Caco-2 (cell line): ENCODE measurements around the gene ACER1. TPM values are rescaled to one million over a fixed set of nuclear protein-coding genes. Genes with fewer than 3 reads are reported as not detected.
"Not testable (repeated sequence)": the region's sequence is repeated elsewhere in the genome, so short reads cannot be mapped to it uniquely, and the experiment has no call there.

Experiments used
- BruUV-seq: library from RNA; stranded (reverse); fragments of 400-500 nt; replicated peaks from 2 replicates; lab custom pipeline; 2021; lab: Mats Ljungman, UMichigan
- CTCF ChIA-PET: fragments of 300-600 bp; sonication (Branson Sonifier 250); formaldehyde crosslinking; loops from one replicate; lab custom pipeline; 2022; ENCODE audit warnings: antibody characterized with exemption; lab: Charles Lee
- POLR2A ChIA-PET: fragments of 300-600 bp; sonication (Branson Sonifier 250); formaldehyde crosslinking; loops from one replicate; lab custom pipeline; 2022; ENCODE audit warnings: antibody characterized with exemption; lab: Charles Lee
- DNase-seq, 2 experiments: peaks; one replicate each; pipeline versions ENCODE4 v3.0.0 to v3.0.0-alpha.2; 2020 to 2022
- H3K27me3 ChIP-seq: replicated peaks from 2 replicates; pipeline ENCODE4 v1.6.0; 2011; ENCODE audit warnings: low read length; ENCODE audit not compliant: control insufficient read depth, insufficient read depth
- H3K36me3 ChIP-seq: 2 replicates; pipeline ENCODE4 v1.5.1; 2011; ENCODE audit warnings: low read length; ENCODE audit not compliant: control insufficient read depth, insufficient read depth
- H3K4me1 ChIP-seq: fragments of 250-450 bp; sonication (Bioruptor Pico); 2 replicates; pipeline ENCODE4 v1.5.1; 2020; ENCODE audit warnings: mild to moderate bottlenecking
- H3K4me3 ChIP-seq: 2 replicates; pipeline ENCODE4 v1.5.1; 2011; ENCODE audit warnings: low read depth, mild to moderate bottlenecking, control low read depth, low read length
- H3K9me3 ChIP-seq: fragments of 250-450 bp; sonication (Bioruptor Pico); 2 replicates; pipeline ENCODE4 v1.5.1; 2020; ENCODE audit warnings: mild to moderate bottlenecking, moderate library complexity
- H3K27ac Mint-ChIP-seq: one replicate; pipeline ENCODE4 v1.8.0; 2022; ENCODE audit warnings: mixed read lengths; ENCODE audit not compliant: unreplicated experiment
- H3K27me3 Mint-ChIP-seq: one replicate; pipeline ENCODE4 v1.8.0; 2022; ENCODE audit warnings: mixed read lengths; ENCODE audit not compliant: insufficient read depth, unreplicated experiment
- H3K36me3 Mint-ChIP-seq: one replicate; pipeline ENCODE4 v1.8.0; 2022; ENCODE audit warnings: mild to moderate bottlenecking, mixed read lengths; ENCODE audit not compliant: insufficient read depth, unreplicated experiment
- H3K4me1 Mint-ChIP-seq: one replicate; pipeline ENCODE4 v1.8.0; 2022; ENCODE audit warnings: low read depth, mixed read lengths; ENCODE audit not compliant: unreplicated experiment
- H3K4me3 Mint-ChIP-seq: one replicate; pipeline ENCODE4 v1.8.0; 2022; ENCODE audit warnings: mild to moderate bottlenecking, moderate library complexity, mixed read lengths; ENCODE audit not compliant: unreplicated experiment
- H3K9me3 Mint-ChIP-seq: one replicate; pipeline ENCODE4 v1.8.0; 2022; ENCODE audit warnings: mixed read lengths; ENCODE audit not compliant: unreplicated experiment
- intact Hi-C: fragments of 100-400 bp; cut with micrococcal nuclease; formaldehyde crosslinking; loops from one replicate; pipeline ENCODE4 v1.10.0; 2022; ENCODE audit not compliant: unreplicated experiment
- total RNA-seq: library from RNA; stranded (reverse); gene quantifications from 2 replicates; pipeline ENCODE4 v1.2.3, GENCODE V29; 2022
- TF ChIP-seq, protein P1 (sequence below), 2 experiments: fragments of 200-600 bp in 1 of 2; IDR thresholded peaks; 1 replicate in 1 of 2; 2 replicates in 1 of 2; pipeline versions ENCODE4 v1.5.1 to v1.8.0; 2011 to 2022; ENCODE audit warnings: antibody characterized with exemption in 1 of 2, control low read depth in 1 of 2, inconsistent platforms in 1 of 2, low read depth in 1 of 2, low read length in 1 of 2, mild to moderate bottlenecking in 1 of 2, moderate library complexity in 1 of 2; ENCODE audit not compliant: insufficient read depth in 1 of 2, severe bottlenecking in 1 of 2, unreplicated experiment in 1 of 2

The ACER1 gene
- total RNA-seq, 1 experiment from 2014 or later: not detected

DNA sequence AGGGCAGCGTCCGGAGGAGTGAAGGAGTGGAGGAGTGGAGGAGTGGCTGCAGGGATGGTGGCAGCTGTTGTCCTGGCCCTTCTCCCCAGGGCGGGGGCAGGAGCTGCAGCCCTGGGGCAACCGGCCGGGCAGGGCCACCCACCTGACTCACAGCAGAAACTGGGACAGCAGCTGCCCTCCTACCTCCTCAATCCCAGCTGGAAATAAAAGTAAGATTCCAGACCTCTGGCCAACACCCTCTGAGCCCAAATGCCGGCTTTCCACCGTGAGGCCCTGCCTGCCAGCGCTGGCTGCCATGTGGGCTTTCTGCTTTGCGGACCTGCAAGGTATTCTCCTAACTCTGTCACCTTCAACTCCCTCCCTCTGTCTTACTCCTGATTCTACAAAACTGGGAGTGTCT lies 24.6 kb upstream of the ACER1 start:
- H3K4me3 Mint-ChIP-seq: no peak overlapping the region
- ChIA-PET POLR2A (no interaction called here), CTCF (interaction anchor here (0.8 kb wide), 1 partner anchor 139 kb away, joined by 3 read pairs; no protein-coding TSS in a partner anchor)
- H3K36me3 ChIP-seq: no peaks in the 10 kb centered on the region
- H3K4me1 Mint-ChIP-seq: no peaks in the 10 kb centered on the region
- intact Hi-C loops: no loop called here
- H3K27me3 Mint-ChIP-seq: no peaks in the 10 kb centered on the region
- no peaks in the 10 kb centered on the region for H3K27me3 ChIP-seq
- no TSS peak for BruUV-seq
- H3K4me3 ChIP-seq: no peak overlapping the region
- H3K36me3 Mint-ChIP-seq: no peaks in the 10 kb centered on the region
- H3K4me1 ChIP-seq: no peaks in the 10 kb centered on the region
- TF ChIP-seq, protein P1, sequence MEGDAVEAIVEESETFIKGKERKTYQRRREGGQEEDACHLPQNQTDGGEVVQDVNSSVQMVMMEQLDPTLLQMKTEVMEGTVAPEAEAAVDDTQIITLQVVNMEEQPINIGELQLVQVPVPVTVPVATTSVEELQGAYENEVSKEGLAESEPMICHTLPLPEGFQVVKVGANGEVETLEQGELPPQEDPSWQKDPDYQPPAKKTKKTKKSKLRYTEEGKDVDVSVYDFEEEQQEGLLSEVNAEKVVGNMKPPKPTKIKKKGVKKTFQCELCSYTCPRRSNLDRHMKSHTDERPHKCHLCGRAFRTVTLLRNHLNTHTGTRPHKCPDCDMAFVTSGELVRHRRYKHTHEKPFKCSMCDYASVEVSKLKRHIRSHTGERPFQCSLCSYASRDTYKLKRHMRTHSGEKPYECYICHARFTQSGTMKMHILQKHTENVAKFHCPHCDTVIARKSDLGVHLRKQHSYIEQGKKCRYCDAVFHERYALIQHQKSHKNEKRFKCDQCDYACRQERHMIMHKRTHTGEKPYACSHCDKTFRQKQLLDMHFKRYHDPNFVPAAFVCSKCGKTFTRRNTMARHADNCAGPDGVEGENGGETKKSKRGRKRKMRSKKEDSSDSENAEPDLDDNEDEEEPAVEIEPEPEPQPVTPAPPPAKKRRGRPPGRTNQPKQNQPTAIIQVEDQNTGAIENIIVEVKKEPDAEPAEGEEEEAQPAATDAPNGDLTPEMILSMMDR (IDR thresholded peaks at IDR 0.05; ENCODE audit: insufficient read depth in 1 of 2, low read depth in 1 of 2, low read length in 1 of 2, severe bottlenecking in 1 of 2, unreplicated experiment in 1 of 2): no peak
- H3K27ac Mint-ChIP-seq: no peak overlapping the region
- DNase-seq: no peak
- H3K9me3 Mint-ChIP-seq: no peaks in the 10 kb centered on the region
- no peaks in the 10 kb centered on the region for H3K9me3 ChIP-seq

DNA sequence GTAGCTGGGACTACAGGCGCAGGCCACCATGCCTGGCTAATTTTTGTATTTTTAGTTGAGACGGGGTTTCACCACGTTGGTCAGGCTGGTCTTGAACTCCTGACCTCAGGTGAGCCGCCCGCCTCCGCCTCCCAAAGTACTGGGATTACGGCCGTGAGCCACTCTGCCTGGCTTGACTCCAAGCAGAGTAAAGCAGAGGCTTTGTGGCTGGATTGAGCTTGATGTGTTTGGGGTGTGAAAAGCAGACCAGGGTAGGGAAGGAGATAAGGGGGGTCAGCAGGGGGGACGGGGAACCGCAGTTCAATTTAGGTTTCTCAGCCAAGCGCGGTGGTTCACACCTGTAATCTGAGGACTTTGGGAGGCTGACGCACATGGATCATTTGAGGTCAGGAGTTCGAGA lies 23.8 kb upstream of the ACER1 start:
- no peak for DNase-seq
- no TSS peak for BruUV-seq
- Mint-ChIP-seq H3K36me3 (no peaks in the 10 kb centered on the region), H3K9me3 (no peaks in the 10 kb centered on the region), H3K4me1 (no peaks in the 10 kb centered on the region), H3K4me3 (no peak overlapping the region), H3K27me3 (no peaks in the 10 kb centered on the region), H3K27ac (no peak overlapping the region)
- CTCF ChIA-PET: interaction anchor here (0.8 kb wide), 1 partner anchor 138 kb away, joined by 3 read pairs; no protein-coding TSS in a partner anchor
- Histone ChIP-seq H3K9me3 (no peaks in the 10 kb centered on the region), H3K4me1 (no peaks in the 10 kb centered on the region), H3K27me3 (no peaks in the 10 kb centered on the region), H3K36me3 (no peaks in the 10 kb centered on the region), H3K4me3 (no peak overlapping the region)
- POLR2A ChIA-PET: no interaction called here
- TF ChIP-seq, protein P1 (IDR thresholded peaks at IDR 0.05; ENCODE audit: insufficient read depth in 1 of 2, low read depth in 1 of 2, low read length in 1 of 2, severe bottlenecking in 1 of 2, unreplicated experiment in 1 of 2): no peak
- intact Hi-C loops: no loop called here

DNA sequence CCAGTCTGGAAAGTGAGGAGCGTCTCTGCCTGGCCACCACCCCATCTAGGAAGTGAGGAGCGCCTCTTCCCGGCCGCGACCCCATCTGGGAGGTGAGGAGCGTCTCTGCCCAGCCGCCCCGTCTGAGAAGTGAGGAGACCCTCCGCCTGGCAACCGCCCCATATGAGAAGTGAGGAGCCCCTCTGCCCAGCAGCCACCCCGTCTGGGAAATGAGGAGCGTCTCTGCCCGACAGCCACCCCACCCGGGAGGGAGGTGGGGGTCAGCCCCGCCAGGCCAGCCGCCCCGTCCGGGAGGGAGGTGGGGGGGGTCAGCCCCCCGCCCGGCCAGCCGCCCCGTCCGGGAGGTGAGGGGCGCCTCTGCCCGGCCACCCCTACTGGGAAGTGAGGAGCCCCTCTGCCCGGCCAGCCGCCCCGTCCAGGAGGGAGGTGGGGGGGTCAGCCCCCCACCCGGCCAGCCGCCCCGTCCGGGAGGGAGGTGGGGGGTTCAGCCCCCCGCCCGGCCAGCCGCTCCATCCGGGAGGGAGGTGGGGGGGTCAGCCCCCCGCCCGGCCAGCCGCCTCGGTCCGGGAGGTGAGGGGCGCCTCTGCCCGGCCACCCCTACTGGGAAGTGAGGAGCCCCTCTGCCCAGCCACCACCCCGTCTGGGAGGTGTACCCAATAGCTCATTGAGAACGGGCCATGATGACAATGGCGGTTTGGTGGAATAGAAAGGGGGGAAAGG lies 22.1 kb upstream of the ACER1 start:
- H3K27me3 ChIP-seq, DNase-seq, H3K4me3 Mint-ChIP-seq, H3K36me3 Mint-ChIP-seq, POLR2A ChIA-PET, CTCF ChIA-PET, H3K9me3 Mint-ChIP-seq, BruUV-seq, H3K4me1 Mint-ChIP-seq, H3K4me1 ChIP-seq, H3K36me3 ChIP-seq, H3K27me3 Mint-ChIP-seq, H3K27ac Mint-ChIP-seq, intact Hi-C loops, H3K9me3 ChIP-seq, H3K4me3 ChIP-seq: not testable (repeated sequence)
